Calu3 (cell line): Measurements from ENCODE around the gene INTS1. TPM values are rescaled to one million over a fixed set of nuclear protein-coding genes. Genes with fewer than 3 reads are reported as not detected.

Experiments used
- BruUV-seq: library from RNA; stranded (reverse); fragments of 400-500 nt; replicated peaks from 2 replicates; lab custom pipeline; 2021; lab: Mats Ljungman, UMichigan
- CTCF ChIA-PET: fragments of 300-600 bp; sonication (Branson Sonifier 250); formaldehyde crosslinking; loops from one replicate; lab custom pipeline; 2022; ENCODE audit warnings: antibody characterized with exemption; lab: Charles Lee
- DNase-seq: peaks from one replicate; pipeline ENCODE4 v3.0.0; 2022
- H3K27ac Mint-ChIP-seq: one replicate; pipeline ENCODE4 v1.8.0; 2022; ENCODE audit warnings: mixed read lengths; ENCODE audit not compliant: unreplicated experiment
- H3K27me3 Mint-ChIP-seq: one replicate; pipeline ENCODE4 v1.8.0; 2022; ENCODE audit warnings: mixed read lengths; ENCODE audit not compliant: unreplicated experiment
- H3K36me3 Mint-ChIP-seq: one replicate; pipeline ENCODE4 v1.8.0; 2022; ENCODE audit warnings: mild to moderate bottlenecking, moderate library complexity, mixed read lengths; ENCODE audit not compliant: insufficient read depth, unreplicated experiment
- H3K4me1 Mint-ChIP-seq: one replicate; pipeline ENCODE4 v1.8.0; 2022; ENCODE audit warnings: mild to moderate bottlenecking, low read depth, mixed read lengths; ENCODE audit not compliant: unreplicated experiment
- H3K4me3 Mint-ChIP-seq: one replicate; pipeline ENCODE4 v1.8.0; 2022; ENCODE audit warnings: mild to moderate bottlenecking, low read depth, moderate library complexity, mixed read lengths; ENCODE audit not compliant: unreplicated experiment
- H3K9me3 Mint-ChIP-seq: one replicate; pipeline ENCODE4 v1.8.0; 2022; ENCODE audit warnings: low read depth, mixed read lengths; ENCODE audit not compliant: unreplicated experiment
- CTCF ChIP-seq: fragments of 200-600 bp; IDR thresholded peaks from one replicate; pipeline ENCODE4 v1.8.0; 2022; ENCODE audit warnings: antibody characterized with exemption; ENCODE audit not compliant: unreplicated experiment
- intact Hi-C: fragments of 100-400 bp; cut with micrococcal nuclease; formaldehyde crosslinking; loops from one replicate; pipeline ENCODE4 v1.10.0; 2022; ENCODE audit not compliant: unreplicated experiment
- total RNA-seq: library from RNA; stranded (reverse); gene quantifications from 2 replicates; pipeline ENCODE4 v1.2.3, GENCODE V29; 2022

Gene INTS1
- total RNA-seq, 1 experiment from 2014 or later, result 192 TPM

GRCh38 chr7:1500064-1500807, 4.0 kb downstream of the INTS1 start:
- CTCF ChIA-PET, result no interaction called here
- H3K36me3 Mint-ChIP-seq, result peaks cover 77% of the 10 kb centered on the region
- no peak for DNase-seq

GRCh38 chr7:1499367-1500029, 4.7 kb downstream of the INTS1 start:
- TF ChIP-seq CTCF, result no peak
- no peaks in the 10 kb centered on the region for H3K27me3 Mint-ChIP-seq
- intact Hi-C loops, result no loop called here
- H3K4me3 Mint-ChIP-seq, result no peak overlapping the region
- no peaks in the 10 kb centered on the region for H3K9me3 Mint-ChIP-seq
- BruUV-seq, result no TSS peak
- H3K27ac Mint-ChIP-seq, result no peak overlapping the region
- DNase-seq, result no peak
- CTCF ChIA-PET, result no interaction called here
- H3K4me1 Mint-ChIP-seq, result peaks cover 15% of the 10 kb centered on the region
- peaks cover 75% of the 10 kb centered on the region for H3K36me3 Mint-ChIP-seq

More at GRCh38 chr7:1500064-1500807, 4.0 kb downstream of the INTS1 start:
- H3K27me3 Mint-ChIP-seq, result no peaks in the 10 kb centered on the region
- intact Hi-C loops, result no loop called here
- H3K27ac Mint-ChIP-seq, result no peak overlapping the region
- H3K4me1 Mint-ChIP-seq, result peaks cover 15% of the 10 kb centered on the region
- no TSS peak for BruUV-seq
- no peaks in the 10 kb centered on the region for H3K9me3 Mint-ChIP-seq
- no peak overlapping the region for H3K4me3 Mint-ChIP-seq
- TF ChIP-seq CTCF, result no peak

GRCh38 chr7:1498370-1499305, 5.6 kb downstream of the INTS1 start:
- Mint-ChIP-seq H3K4me1 (peaks cover 15% of the 10 kb centered on the region), H3K27ac (no peak overlapping the region), H3K27me3 (no peaks in the 10 kb centered on the region), H3K9me3 (no peaks in the 10 kb centered on the region), H3K4me3 (no peak overlapping the region), H3K36me3 (peaks cover 75% of the 10 kb centered on the region)
- BruUV-seq, result no TSS peak
- intact Hi-C loops, result no loop called here
- no peak for DNase-seq
- no peak for TF ChIP-seq CTCF
- CTCF ChIA-PET, result no interaction called here

DNA sequence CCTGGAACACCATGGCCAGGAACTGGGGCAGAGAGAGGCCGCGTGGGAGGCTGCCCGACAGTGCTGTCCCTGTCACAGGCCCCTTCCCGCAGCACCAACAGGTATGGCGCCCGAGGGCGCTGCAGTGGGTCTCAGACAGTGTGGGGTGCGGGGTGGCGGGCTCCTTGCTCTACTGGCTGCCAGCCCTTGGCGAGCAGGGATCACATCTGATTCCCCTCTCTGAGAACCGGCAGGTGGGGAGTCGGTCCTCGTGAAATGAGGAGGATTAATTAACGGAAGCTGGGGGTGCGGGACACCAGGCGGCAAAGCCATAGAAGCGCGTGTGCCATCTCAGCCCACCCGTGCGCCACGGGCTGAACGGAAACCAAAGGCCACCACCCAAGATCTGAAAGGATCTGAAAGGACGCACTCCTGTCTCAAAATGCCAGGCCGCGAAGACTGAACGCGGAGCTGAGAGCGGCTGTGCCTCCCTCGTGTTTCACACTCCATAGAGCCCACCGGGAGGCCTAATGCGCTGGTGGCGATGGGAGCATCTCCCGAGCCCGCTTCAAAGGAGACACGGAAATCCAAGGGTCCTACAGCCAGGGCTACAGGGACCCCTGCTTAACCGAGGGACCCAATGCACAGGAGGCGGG, 6.8 kb downstream of the INTS1 start:
- CTCF ChIA-PET, result no interaction called here
- no peak overlapping the region for H3K4me3 Mint-ChIP-seq
- no peak for TF ChIP-seq CTCF

More for the DNA sequence above, 6.8 kb downstream of the INTS1 start:
- no peak for DNase-seq
- no TSS peak for BruUV-seq
- no peak overlapping the region for H3K27ac Mint-ChIP-seq
- no peaks in the 10 kb centered on the region for H3K27me3 Mint-ChIP-seq
- H3K36me3 Mint-ChIP-seq, result peaks cover 74% of the 10 kb centered on the region
- H3K4me1 Mint-ChIP-seq, result peaks cover 4% of the 10 kb centered on the region
- intact Hi-C loops, result no loop called here
- no peaks in the 10 kb centered on the region for H3K9me3 Mint-ChIP-seq
